ENCODE results near the gene CADM3. TPM values are rescaled to one million over a fixed set of nuclear protein-coding genes. Genes with fewer than 3 reads are reported as not detected.

Gene CADM3
- total RNA-seq, 4 donors from 2014 or later = 0.19 to 9.2 (median 3.3) TPM

GRCh38 chr1:159180516-159180915 lies 9.1 kb downstream of the CADM3 start:
- H3K9me3 ChIP-seq = no peaks in the 10 kb centered on the region
- DNase-seq = no peak
- H3K4me1 ChIP-seq = no peaks in the 10 kb centered on the region
- no peak overlapping the region for H3K4me3 ChIP-seq
- intact Hi-C loops (cut with DNase I) = no loop called here
- H3K27ac ChIP-seq = no peak overlapping the region
- WGBS, 2 donors = 97 to 98% methylated on average over 2 of the region's 2 CpGs
- TF ChIP-seq CTCF (IDR thresholded peaks at IDR 0.05) = no peak
- no peak for TF ChIP-seq POLR2A (IDR thresholded peaks at IDR 0.05)
- H3K36me3 ChIP-seq = no peaks in the 10 kb centered on the region
- H3K27me3 ChIP-seq = peaks cover 0 to 49% (median 0%) of the 10 kb centered on the region in 4 donors

- WGBS, 2 donors = 34 to 46% methylated on average over 4 of the region's 4 CpGs
Measured at GRCh38 chr1:159181328-159182024, 10.1 kb downstream of the CADM3 start.

GRCh38 chr1:159184201-159184600 lies 12.8 kb downstream of the CADM3 start:
- intact Hi-C loops (cut with DNase I) = no loop called here
- Histone ChIP-seq H3K4me3 (no peak overlapping the region), H3K9me3 (no peaks in the 10 kb centered on the region), H3K36me3 (no peaks in the 10 kb centered on the region), H3K4me1 (peaks cover 0 to 11% (median 0%) of the 10 kb centered on the region in 3 donors), H3K27ac (no peak overlapping the region), H3K27me3 (peaks cover 0 to 74% (median 3%) of the 10 kb centered on the region in 4 donors)
- no peak for DNase-seq
- 66 to 70% methylated on average over 2 of the region's 2 CpGs for WGBS, 2 donors
- TF ChIP-seq POLR2A (IDR thresholded peaks at IDR 0.05) = no peak
- no peak for TF ChIP-seq CTCF (IDR thresholded peaks at IDR 0.05)

More at GRCh38 chr1:159181328-159182024, 10.1 kb downstream of the CADM3 start:
- intact Hi-C loops (cut with DNase I) = no loop called here
- Histone ChIP-seq H3K36me3 (no peaks in the 10 kb centered on the region), H3K4me1 (no peaks in the 10 kb centered on the region), H3K9me3 (no peaks in the 10 kb centered on the region), H3K27ac (no peak overlapping the region), H3K27me3 (peaks cover 0 to 47% (median 0%) of the 10 kb centered on the region in 4 donors), H3K4me3 (no peak overlapping the region)
- no peak for TF ChIP-seq POLR2A (IDR thresholded peaks at IDR 0.05)
- TF ChIP-seq CTCF (IDR thresholded peaks at IDR 0.05) = no peak
- no peak for DNase-seq

GRCh38 chr1:159185121-159185520 lies 13.7 kb downstream of the CADM3 start:
- no peak for TF ChIP-seq POLR2A (IDR thresholded peaks at IDR 0.05)
- TF ChIP-seq CTCF (IDR thresholded peaks at IDR 0.05) = no peak
- Histone ChIP-seq H3K36me3 (no peaks in the 10 kb centered on the region), H3K4me3 (no peak overlapping the region), H3K9me3 (no peaks in the 10 kb centered on the region), H3K4me1 (peaks cover 0 to 11% (median 0%) of the 10 kb centered on the region in 3 donors), H3K27ac (no peak overlapping the region), H3K27me3 (peaks cover 0 to 79% (median 6%) of the 10 kb centered on the region in 4 donors)
- DNase-seq = no peak
- WGBS, 2 donors = 74 to 81% methylated on average over 5 of the region's 5 CpGs
- intact Hi-C loops (cut with DNase I) = no loop called here

GRCh38 chr1:159187033-159187432 lies 15.6 kb downstream of the CADM3 start:
- no peak overlapping the region for H3K4me3 ChIP-seq
- intact Hi-C loops (cut with DNase I) = no loop called here
- WGBS, 2 donors = 39 to 43% methylated on average over 3 of the region's 3 CpGs
- peaks cover 0 to 79% (median 6%) of the 10 kb centered on the region in 4 donors for H3K27me3 ChIP-seq
- no peaks in the 10 kb centered on the region for H3K36me3 ChIP-seq
- TF ChIP-seq CTCF (IDR thresholded peaks at IDR 0.05) (no peak), POLR2A (IDR thresholded peaks at IDR 0.05) (no peak)
- no peak overlapping the region for H3K27ac ChIP-seq
- no peaks in the 10 kb centered on the region for H3K9me3 ChIP-seq
- no peak for DNase-seq
- peaks cover 0 to 11% (median 0%) of the 10 kb centered on the region in 3 donors for H3K4me1 ChIP-seq

Measured in esophagus squamous epithelium (tissue), 5 donors.